22Rv1 (cell line): Measurements from ENCODE around the gene FAU.

Experiments used
- ZFX ChIP-seq: fragments of 450-650 bp; IDR thresholded peaks from 2 replicates; pipeline ENCODE4 v1.6.1; 2017; ENCODE audit warnings: antibody characterized with exemption, borderline replicate concordance
- TF ChIP-seq, protein P1 (sequence below): fragments of 450-650 bp; IDR thresholded peaks from 2 replicates; pipeline ENCODE4 v1.5.1; 2017; ENCODE audit warnings: mild to moderate bottlenecking

DNA sequence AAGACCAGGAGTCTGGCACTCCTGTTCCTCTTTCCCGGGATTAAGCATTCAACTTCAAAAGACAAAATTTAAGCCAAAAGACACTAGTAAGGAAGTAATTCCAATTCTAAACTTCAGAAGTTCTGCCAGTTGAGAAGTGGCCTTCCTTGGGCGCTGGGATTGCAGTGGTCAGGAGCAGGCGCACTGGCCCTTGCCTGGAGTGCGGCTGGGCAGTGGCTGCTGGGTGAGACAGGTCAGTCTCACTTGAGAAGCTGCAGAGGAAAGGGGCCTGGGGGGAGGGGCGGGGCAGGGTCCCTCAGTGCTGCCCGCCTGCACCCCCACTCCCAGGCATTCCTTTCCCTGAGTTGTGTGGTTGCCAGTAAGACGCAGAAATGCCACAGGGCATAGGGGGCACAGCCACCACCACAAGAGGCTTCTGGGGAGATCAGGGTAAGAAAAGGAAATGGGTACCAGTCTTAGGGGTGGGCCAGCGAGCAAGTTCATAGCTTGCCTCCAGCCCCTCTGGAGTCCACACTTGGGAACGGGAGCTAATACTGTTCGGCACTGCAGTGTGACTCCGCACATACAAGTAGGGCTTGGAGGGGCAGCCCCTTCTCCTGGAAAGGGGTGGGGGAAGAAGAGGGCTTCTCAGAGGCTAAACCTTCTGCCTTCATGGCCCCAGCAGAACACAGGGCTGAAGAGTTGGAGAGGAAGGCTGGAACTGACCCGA lies 5.7 kb upstream of the FAU start:
- TF ChIP-seq, protein P1, sequence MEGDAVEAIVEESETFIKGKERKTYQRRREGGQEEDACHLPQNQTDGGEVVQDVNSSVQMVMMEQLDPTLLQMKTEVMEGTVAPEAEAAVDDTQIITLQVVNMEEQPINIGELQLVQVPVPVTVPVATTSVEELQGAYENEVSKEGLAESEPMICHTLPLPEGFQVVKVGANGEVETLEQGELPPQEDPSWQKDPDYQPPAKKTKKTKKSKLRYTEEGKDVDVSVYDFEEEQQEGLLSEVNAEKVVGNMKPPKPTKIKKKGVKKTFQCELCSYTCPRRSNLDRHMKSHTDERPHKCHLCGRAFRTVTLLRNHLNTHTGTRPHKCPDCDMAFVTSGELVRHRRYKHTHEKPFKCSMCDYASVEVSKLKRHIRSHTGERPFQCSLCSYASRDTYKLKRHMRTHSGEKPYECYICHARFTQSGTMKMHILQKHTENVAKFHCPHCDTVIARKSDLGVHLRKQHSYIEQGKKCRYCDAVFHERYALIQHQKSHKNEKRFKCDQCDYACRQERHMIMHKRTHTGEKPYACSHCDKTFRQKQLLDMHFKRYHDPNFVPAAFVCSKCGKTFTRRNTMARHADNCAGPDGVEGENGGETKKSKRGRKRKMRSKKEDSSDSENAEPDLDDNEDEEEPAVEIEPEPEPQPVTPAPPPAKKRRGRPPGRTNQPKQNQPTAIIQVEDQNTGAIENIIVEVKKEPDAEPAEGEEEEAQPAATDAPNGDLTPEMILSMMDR = no peak
- TF ChIP-seq ZFX = no peak
